ELF-1 (cell line): ENCODE data around the gene VSTM4.
A peak's percentile ranks its signal among the peaks of the same experiment; 100 is the strongest.

ENCODE experiments used
- DNase-seq: peaks from one replicate; pipeline ENCODE4 v3.0.0-alpha.2; 2016; ENCODE audit warnings: low read depth, low spot score

Gene VSTM4

GRCh38 chr10:49115015-49115795 is at the start of gene VSTM4:
TSS of gene VSTM4 (minus strand) at chr10:49115522. CDS start at chr10:49115485, 37 bp downstream.
- DNase-seq = peak; percentile 40

GRCh38 chr10:49164559-49165188 is 49.4 kb upstream of the VSTM4 start:
- peak; percentile 45 for DNase-seq

- DNase-seq = no peak
Measured at GRCh38 chr10:49163741-49164140, 48.4 kb upstream of the VSTM4 start.

GRCh38 chr10:49162761-49163310 is 47.5 kb upstream of the VSTM4 start:
- no peak for DNase-seq

- no peak for DNase-seq
Measured at GRCh38 chr10:49162063-49162462, 46.7 kb upstream of the VSTM4 start.

- DNase-seq = peak; percentile 34
Measured at GRCh38 chr10:49161411-49161997, 46.2 kb upstream of the VSTM4 start.

GRCh38 chr10:49160814-49161213 is 45.5 kb upstream of the VSTM4 start:
- DNase-seq = no peak

GRCh38 chr10:49160110-49160509 is 44.8 kb upstream of the VSTM4 start:
- no peak for DNase-seq

- DNase-seq = no peak
Measured at GRCh38 chr10:49158915-49159314, 43.6 kb upstream of the VSTM4 start.

GRCh38 chr10:49158404-49158803 is 43.1 kb upstream of the VSTM4 start:
- no peak for DNase-seq

GRCh38 chr10:49157229-49157628 is 41.9 kb upstream of the VSTM4 start:
- DNase-seq = no peak

GRCh38 chr10:49154641-49155040 is 39.3 kb upstream of the VSTM4 start:
- no peak for DNase-seq

GRCh38 chr10:49153971-49154370 is 38.6 kb upstream of the VSTM4 start:
- DNase-seq = no peak

GRCh38 chr10:49153115-49153514 is 37.8 kb upstream of the VSTM4 start:
- DNase-seq = no peak

- DNase-seq = no peak
Measured at GRCh38 chr10:49152663-49153062, 37.3 kb upstream of the VSTM4 start.

GRCh38 chr10:49152037-49152436 is 36.7 kb upstream of the VSTM4 start:
- no peak for DNase-seq

GRCh38 chr10:49151481-49151880 is 36.2 kb upstream of the VSTM4 start:
- no peak for DNase-seq

GRCh38 chr10:49151025-49151445 is 35.7 kb upstream of the VSTM4 start:
- DNase-seq = no peak

GRCh38 chr10:49150426-49150825 is 35.1 kb upstream of the VSTM4 start:
- no peak for DNase-seq

- no peak for DNase-seq
Measured at GRCh38 chr10:49149881-49150280, 34.6 kb upstream of the VSTM4 start.

- no peak for DNase-seq
Measured at GRCh38 chr10:49144058-49144720, 28.9 kb upstream of the VSTM4 start.

- DNase-seq = peak; percentile 32
Measured at GRCh38 chr10:49143249-49143648, 27.9 kb upstream of the VSTM4 start.
